ENCODE data around the gene MT1B.

Gene MT1B

DNA sequence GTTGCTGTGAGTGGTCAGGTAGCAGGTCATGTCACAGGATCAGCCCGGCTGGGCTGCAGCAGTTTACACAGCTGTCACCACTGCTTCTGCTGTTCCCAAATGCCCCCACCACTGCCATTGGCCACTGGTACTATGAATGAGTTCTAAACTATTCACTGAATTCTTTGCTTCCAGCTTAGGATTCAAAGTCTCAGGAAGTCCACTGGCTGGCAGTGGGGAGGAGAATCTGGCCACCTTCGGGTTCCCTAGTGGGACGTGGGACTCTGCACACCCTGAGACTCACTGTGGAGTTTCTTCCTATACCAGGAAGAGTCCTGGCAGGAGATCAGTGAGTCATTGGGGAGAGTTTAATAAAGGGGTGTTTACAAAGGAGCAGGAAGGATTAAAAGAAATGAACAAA lies 37.5 kb downstream of the MT1B start:
- no peak for DNase-seq

DNA sequence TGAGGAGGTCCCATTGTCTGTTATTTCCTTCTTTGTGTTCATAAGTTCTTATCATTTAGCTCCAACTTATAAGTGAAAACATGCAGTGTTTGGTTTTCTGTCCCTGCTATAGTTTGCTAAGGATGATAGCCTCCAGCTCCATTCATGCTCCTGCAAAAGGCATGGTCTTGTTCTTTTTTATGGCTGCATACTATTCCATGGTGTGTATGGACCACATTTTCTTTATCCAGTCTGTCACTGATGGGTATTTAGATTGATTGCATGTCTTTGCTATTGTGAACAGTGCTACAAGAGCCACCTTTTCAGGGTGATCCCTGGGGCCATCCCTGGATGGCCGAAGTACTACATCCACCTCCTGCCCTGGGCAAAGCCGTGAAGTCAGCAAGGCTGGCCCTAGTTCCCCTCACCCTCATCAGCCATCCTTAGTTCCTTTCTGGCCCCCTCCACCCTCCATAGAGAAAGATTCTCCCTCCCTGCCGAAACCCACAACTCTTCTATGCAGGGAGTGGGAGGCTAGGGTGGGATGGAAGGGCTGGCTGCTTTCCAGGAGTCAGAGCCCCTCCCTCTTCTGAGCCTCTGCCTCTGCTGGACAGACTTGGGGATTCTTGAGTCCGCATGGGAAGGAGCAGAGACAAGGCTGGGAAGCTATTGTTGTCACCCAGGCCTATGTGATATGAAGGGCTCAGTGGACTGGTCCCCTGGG lies 38.9 kb downstream of the MT1B start:
- DNase-seq, result no peak

DNA sequence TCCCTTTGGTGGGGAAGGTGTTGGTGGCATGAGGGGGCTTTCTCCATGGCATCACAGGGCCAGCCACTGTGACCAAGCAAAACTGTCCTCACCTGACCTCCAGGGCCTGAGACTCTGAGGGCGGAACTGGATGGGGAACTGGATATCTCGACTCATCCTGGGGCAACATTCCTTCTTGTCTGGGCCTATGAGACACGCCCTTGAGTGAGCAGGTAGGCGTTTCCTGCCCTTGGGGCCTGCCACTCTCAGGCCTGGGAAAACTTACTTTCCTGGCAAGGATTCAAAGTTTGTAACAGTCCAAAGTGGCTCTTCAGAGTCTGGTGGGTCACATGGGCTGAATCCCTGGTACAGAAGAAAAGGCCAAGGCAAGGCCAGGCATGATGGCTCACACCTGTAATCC lies 40.2 kb downstream of the MT1B start:
- no peak for DNase-seq

DNA sequence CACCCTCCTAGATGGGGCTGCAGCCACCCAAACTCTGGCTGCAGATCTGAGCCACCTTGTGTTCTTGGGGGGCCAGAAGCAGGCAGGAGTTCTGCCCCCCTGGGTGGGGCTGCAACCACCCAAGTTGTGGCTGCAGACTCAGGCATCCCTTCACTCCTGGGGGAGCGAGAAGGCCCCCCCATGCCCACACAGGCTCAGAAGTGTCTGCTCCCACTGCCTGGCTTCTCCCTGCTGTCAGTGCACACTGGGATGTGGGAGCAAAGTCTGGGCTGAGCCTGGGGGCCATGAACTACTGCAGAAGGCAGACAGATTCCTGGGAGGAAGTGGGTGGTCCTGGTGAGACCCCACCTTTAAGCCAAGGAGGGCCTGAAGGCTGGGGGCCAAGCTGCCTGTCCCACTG lies 43.6 kb downstream of the MT1B start:
- no peak for DNase-seq

DNA sequence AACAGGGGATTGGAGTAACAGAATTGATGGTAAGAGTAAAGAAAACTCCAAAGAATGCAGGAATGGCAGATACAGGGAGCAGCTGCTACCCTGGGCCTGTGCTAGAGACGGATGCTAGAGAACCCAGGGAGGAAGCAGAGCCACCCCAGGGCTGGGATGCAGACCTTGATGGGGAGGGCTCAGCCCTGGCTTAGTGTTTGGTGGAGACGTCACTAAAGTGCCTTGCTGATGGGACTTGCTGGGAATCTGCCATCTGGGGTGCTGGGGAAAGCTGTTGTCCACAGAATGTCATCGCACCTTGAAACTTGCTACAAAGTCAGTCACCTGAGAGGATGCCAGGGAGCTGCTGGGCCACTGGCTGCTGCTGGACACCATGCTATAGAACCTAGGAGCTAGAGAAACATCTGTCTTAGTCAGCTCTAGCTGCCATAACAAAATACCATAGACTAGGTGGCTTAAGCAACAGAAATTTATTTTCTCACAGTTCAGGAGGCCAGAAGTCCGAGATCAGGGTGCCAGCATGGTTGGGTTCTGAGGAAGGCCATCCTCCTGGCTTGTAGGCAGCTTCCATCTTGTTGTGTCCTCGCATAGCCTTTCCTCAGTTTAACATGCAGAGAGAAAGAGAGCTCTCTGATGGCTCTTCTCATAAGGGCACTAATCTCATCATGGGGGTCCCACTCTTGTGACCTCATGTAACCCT lies 45.9 kb downstream of the MT1B start:
- DNase-seq, result no peak

DNA sequence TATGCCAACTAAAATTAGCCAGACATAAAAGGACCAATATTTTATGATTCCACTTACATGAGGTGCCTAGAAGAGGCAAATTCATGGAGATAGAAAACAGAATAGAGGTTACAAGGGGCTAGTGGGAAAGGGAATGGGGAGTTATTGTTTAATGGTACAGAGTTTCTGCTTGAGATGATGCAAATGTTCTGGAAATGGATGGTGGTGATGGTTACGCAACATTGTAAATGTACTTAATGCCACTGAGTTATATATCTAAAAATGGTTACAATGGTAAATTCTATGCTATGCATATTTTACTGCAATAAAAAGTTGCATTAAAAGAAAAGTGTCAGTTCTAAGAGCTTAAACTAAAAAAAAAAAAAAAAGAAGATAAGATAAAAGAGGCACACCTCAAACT lies 48.5 kb downstream of the MT1B start:
- DNase-seq, result no peak

DNA sequence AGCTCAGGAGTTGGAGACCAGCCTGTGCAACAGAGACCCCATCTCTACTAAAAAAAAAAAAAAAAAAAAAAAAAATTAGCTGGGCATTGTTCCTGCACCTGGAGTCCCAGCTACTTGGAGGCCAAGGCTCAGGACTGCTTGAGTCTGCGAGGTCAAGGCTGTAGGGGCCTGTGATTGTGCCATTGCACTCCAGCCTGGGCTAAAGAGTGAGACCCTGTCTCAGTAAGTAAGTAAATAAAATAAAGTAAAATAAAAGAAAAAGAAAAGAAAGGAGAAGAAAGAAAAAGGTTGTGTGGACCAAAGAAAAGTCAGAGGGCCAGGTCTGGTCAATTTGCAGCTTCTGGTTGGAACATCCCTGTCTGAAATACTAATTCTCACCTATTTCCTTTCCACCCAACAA lies 48.9 kb downstream of the MT1B start:
- no peak for DNase-seq

DNA sequence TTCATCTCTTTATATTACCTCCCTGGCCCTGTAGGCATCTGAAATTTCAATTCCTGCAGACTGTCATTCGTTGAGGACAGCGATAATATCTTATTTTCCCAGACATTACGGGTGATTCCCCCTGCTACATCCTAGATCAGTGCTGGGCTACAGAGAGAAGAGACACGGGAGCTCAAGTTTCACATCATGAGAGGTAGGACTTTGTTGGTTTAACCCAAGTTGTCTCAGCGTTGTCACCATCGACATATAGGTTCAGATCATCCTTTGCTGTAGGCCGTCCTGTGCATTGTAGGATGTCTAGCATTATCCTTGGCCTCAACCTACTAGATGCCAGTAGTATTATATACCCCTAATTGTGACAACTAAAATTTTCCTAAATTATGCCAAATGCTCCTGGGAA lies 49.8 kb downstream of the MT1B start:
- DNase-seq, result no peak

Data from retina (tissue), 1 donor.